NCI-H2107 (cell line): ENCODE data around the gene HIGD1A.

ENCODE experiments used
- DNase-seq: peaks from one replicate; lab custom pipeline; 2025; lab: John Stamatoyannopoulos, UW

The HIGD1A gene

DNA sequence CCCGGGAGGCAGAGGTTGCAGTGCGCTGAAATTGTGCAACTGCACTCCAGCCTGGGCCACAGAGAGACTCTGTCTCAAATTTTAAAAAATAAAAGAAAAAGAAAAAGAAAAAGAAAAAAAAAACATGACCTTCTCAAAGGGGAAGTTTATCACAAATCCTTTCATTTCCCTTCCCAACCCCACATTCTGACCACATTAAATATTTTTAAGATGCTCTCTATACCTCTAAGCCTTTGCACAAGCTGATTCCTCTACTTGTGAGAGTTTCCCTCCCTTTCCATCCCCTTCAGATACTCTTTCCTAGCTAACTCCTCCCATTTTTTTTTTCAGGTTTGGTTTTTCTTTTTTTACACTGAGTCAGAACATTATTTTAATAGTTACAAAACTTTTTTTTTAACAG, 4.0 kb downstream of the HIGD1A start:
- no peak for DNase-seq

DNA sequence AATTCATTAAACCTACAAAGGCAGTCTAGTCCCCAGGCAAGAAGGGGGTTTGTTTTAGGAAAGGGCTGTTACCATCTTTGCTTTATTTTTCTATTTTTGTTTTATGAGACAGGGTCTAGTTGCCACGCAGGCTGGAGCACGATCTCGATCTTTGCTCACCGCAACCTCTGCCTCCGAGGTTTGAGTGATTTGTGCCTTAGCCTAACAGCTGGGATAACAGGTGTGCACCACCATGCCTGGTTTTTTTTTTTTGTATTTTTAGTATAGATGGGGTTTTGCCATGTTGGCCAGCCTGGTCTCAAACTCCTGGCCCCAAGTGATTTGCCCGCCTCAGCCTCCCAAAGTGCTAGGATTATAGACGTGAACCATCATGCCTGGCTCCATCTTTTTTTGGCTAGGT, 4.9 kb downstream of the HIGD1A start:
- no peak for DNase-seq

DNA sequence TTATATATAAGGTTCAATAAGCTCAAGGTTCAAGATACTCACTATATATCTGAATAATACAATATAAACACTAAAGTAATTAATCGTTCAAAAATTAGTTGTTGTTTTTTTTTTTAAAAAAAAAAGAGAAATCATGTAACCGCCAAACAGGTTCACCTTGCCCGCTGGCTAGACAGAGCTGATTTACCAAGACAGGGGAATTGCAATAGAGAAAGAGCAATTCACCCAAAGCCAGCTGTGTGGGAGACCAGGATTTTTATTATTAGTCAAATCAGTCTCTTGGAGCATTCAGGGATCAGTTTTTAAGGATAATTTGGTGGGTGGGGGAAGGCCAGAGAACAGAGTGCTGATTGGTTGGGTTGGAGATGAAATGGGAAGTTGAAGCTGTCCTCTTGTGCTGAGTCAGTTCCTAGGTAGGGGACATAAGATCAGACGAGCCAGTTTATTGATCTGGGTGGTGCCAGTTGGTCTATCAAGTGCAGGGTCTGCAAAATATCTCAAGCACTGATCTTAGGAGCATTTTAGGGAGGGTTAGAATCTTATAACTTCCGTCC, 7.9 kb downstream of the HIGD1A start:
- no peak for DNase-seq

DNA sequence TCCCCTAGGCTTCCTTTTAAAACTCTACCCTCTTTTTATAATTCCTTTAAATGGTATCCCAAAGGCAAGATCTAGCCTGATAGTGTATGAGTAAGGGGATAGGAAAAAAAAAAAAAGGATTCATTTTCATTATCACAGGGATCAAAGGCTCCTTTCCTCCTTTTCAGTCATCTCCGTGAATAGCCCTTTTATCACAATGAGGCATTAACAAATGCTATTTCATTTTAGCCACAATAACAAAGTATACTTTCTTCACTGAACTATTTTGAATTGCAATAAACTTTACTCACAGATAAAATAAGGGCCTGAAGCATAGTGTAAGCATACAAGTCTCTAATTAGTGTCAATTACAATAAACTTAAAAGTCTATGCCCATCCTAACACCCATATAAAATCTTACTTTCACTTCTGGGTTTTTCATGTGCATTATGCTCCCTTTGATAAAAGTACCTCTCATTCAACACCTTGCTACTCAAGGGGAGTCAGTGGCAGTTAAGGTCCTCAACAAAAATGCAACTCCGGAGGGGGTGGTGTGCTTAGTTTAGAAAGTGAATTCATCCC, 8.6 kb downstream of the HIGD1A start:
- no peak for DNase-seq

DNA sequence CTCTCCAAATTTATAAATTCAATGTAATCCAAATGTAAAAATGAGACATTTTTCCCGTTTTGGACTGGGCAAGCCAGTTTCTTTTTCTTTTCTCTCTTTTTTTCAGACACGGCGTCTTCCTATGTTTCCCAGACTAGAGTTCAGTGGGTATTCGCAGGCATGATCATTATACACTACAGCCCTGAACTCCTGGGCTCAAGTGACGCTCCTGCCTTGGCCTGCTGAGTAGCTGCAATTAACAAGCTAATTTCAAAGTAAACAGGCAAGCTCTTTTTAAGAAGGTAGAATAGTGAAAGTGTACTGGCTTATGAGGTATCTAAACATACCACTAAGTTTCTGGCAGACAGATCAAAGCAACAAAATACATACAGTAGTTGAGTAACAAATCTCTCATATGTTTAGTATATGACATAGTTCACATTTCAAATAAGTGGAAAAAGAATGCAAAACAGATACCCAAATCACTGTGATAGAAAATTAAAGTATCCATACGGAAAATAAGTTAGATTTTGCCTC, 13.5 kb downstream of the HIGD1A start:
- no peak for DNase-seq

DNA sequence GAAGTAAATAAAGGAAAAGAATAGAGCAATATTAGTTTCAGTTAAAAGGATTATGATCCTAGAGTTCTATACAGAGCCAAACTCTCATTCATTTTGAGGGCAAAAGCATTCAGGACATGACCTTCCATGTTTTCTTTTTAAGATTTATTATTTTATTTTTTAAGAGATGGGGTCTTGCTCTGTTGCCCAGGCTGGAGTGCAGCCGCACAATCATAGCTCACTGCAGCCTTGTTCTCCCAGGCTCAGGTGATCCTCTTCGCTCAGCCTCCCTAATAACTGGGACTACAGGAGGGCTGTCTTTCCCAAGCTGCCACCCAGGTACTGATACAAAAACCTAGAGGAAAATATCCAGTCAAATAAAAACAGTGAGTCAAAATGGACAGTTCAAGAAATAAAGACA, 17.7 kb downstream of the HIGD1A start:
- no peak for DNase-seq

DNA sequence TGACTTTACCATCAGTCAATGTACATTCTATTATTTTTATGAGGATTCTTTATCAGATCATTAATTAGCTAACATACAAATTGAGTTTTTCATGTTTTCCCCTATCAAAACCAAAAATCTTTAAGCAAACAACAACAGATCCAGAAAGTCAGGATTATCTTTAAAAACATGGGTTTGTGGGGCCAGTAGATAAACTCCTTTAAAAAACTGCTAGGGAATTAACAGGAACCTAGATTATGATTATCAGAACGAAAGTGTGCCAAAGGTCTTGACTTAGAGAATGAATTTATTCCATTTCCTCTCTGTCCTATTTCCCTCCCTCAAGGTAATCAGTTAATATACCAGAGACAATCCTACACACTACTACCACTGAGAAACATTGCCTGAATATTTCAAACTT, 18.1 kb downstream of the HIGD1A start:
- DNase-seq, result no peak

DNA sequence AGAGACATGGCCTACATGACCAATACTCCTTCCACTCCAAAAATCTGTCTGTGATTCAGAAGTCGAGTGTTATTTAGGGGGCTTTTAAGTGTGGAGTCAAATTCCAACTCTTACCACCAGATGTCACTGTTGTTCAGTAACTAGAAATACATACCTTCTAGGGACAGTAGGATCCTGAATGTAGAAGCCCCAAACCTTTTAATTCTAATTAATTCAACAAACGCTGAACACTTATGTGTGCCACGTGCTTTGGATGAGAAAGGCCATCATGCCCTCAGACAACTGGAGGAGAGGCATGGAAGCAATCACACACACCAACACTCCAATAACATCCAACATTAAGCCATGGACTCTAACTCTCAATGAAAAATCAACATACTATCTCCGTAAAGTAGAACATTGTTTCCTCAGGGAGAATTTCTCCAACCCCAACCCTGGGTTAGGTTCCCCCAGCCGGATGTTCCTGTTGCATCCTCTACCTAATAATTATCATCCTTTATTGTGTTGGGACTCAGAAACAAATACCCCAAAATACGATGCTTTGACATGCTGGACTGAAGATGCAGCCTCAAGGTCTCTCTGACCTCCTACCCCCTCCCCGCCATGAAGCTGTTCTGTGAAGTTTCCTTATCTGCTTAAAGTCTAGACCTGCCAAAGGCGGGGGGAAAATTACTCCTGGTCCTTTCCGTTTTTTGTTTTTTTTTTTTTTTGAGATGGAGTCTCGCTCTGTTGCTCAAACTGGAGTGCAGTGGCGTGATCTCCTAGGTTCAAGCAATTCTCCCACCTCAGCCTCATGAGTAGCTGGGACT, 23.2 kb downstream of the HIGD1A start:
- DNase-seq, result peak; percentile 1

DNA sequence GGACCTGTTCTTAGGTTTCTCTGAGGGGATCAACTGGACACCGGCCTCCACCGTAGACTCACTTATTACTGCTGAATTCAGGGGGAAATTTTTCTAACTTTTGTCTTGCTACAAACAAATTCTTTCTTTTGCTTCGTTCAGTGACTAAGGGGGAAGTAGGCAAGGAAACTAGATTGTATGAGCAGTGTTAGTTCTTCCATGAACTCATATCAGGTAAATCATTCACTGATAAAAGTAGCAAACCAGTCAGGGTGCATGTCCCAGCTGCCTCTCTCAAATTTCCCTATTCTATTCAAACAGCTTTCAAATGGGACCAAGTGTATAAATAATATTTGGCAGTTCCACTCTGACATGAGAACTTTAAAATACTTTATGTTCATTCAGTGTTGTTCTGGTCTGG, 23.9 kb downstream of the HIGD1A start:
- DNase-seq, result no peak

DNA sequence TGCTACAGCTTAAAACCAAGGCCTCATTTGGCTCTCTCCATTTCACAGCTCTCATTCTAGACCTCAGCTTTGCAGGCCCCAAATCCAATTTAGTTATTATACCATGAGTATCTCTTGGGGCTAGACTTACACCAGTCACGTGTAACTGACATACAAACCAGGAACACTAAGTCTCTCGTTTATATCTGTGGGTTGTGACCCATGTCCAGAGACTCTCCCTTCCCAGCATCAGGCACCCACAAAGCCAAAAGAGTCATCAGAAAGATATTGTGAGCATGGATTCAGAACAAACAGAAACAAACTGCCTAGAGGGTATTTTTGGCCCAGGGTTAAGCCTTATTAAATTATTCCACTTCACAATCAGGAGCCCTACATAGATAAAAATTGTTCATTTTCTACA, 25.6 kb downstream of the HIGD1A start:
- no peak for DNase-seq

DNA sequence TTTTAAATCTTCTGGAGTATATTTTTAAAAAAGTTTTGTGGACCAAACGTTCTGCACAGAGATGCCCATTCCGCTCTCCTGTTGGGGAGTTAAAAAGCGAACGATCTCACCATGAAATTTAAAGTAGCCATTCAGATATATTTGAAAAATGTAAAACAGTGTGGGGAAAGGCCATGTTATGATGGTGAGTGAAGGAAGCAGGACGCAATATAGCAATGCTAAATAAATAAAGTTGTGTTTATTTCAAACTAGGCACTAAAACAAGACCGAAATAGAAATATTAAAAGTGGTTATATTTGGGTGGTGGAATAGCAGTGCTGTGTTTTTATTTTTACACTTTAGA, 30.9 kb downstream of the HIGD1A start:
- no peak for DNase-seq

DNA sequence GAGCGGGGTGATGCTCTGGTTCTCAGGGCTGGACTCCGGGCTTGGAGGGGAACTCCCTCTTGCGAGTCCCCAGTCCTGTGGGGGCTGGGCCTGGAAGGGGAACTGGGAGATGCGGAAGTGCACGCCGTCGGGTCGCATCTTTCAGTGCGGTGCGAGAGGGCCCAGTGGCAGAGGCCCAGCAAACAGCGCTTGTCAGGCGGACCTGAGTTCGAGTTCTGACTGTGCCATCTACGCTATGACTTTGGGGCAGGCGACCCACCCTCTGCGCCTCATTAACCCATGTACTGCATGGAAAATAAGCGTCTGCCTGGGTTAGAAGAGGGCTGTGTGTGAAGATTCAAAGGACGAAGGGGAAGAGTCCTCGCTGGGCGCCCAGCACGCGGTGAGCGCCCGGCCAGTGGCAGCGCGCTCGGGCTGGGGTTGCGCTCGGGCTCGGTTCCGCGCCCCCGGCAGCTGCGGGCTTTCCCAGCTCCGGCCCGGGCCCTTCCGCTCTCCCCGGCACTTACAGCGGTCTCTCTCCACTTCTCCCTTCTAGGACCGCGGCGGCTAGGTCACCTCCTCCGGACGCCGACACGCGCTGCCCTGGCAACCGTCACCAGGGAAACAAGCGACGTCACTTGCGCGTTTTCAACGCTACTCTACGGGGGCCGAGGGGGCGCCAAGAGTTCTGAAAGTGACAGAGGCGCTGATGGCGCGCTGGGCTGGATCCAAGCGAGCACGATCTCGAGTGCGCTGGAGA, 31.5 kb downstream of the HIGD1A start, which contains the start of gene CCDC13:
TSS of gene CCDC13 (minus strand) at position 584 of the 739 bp plus-strand sequence. CDS start 14,908 bp downstream, outside the sequence.
- peak; percentile 76 for DNase-seq

DNA sequence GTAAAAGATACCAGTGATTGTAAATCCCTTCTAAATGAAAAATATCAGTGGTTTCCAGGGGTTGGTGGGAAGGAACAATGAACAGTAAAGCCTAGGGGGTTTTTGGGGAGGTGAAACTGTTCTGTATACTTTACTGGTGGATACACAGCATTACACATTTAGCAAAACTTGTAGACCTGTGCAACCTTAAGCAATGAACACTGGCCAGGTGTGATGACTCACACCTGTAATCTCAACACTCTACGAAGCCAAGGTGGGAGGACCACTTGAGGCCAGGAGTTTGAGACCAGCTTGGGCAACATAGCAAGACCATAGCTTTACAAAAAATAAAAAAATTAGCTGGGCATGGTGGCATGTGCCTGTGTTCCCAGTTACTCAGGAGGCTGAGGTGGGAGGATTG, 33.0 kb downstream of the HIGD1A start:
- DNase-seq, result no peak

DNA sequence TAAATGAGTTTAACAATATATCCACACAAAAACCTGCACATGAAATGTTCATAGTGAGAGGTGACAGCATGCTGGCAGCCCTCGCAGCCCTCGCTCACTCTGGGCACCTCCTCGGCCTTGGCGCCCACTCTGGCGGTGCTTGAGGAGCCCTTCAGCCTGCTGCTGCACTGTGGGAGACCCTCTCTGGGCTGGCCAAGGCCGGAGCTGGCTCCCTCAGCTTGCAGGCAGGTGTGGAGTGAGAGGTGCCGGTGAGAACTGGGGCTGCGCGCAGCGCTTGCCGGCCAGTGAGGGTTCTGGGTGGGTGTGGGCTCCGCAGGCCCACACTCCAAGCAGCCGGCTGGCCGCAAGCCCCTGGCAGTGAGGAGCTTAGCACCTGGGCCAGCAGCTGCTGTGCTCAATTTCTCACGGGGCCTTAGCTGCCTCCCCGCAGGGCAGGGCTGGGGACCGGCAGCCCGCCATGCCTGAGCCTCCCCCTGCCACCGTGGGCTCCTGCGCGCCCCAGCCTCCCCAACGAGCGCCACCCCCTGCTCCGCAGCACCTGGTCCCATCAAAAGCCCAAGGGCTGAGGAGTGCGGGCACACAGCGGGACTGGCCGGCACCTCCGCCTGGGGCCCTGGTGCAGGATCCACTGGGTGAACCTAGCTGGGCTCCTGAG, 34.7 kb downstream of the HIGD1A start:
- no peak for DNase-seq

DNA sequence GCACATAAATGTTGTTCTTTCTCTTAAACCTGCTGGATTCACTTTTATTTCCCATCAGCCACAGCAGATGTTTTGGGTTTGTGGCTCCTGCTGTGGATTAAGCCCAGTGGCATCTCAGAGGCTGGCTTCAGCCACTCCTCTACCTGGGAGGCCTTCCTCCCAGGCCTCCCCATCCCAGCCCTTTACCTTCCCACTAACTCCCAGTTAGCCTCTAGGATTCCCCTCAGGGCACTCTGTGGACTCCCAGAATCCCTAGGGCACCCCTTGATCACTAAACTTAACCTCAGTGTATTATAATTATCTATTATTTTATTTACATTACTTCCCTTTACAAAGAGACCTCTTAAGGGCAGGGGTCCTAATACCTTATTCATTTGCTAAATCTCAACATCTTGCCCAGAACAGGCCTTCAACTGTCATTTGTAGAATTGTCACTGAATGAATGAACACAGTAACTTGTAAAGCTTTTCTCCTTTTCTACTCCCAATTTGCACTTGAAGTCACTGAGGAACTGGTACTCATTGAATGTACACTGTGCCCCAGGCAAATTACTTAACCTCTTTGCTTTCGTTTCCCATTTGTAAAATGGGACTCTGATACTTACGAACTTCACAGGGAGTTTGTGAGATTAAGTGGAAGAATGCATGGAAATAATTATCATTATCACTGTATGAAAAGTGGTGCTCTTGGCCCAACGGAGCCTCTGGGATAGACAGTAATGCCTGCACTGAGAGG, 39.6 kb downstream of the HIGD1A start:
- DNase-seq, result no peak

DNA sequence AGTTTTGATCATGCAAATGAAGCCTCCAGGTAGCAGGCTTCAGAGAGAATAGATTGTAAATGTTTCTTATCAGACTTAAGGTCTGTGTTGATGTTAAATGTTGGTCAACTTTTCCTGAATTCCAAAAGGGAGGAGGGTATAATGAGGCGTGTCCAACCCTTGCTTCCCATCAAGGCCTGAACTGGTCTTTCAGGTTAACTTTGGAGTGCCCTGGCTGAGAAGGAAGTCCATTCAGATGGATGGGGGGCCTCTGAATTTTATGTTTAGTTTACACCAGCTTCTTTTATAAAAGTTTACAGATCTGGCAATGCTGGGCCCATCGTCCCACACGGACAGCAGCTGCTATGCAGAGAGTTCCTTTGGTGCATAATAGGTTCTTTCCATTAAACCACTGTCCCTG, 40.2 kb downstream of the HIGD1A start:
- no peak for DNase-seq

DNA sequence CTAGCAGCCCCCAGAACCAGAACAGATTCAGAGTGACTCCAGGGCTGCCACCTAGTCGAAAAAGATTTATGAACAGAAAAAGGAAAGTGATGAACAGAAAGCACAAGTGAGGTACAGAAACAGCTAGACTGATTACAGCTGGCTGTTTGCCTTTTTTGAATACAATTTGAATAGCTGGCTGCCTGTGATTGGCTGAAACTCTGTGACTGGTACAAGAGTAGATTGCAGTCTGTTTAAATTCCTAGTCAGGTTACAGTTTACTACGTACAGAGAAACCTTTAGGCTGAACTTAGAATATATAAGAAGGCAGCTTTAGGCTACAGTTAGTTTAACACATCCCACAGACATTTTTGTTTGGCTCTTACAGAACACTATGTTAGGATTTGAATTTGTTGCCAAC, 41.3 kb downstream of the HIGD1A start:
- DNase-seq, result no peak

DNA sequence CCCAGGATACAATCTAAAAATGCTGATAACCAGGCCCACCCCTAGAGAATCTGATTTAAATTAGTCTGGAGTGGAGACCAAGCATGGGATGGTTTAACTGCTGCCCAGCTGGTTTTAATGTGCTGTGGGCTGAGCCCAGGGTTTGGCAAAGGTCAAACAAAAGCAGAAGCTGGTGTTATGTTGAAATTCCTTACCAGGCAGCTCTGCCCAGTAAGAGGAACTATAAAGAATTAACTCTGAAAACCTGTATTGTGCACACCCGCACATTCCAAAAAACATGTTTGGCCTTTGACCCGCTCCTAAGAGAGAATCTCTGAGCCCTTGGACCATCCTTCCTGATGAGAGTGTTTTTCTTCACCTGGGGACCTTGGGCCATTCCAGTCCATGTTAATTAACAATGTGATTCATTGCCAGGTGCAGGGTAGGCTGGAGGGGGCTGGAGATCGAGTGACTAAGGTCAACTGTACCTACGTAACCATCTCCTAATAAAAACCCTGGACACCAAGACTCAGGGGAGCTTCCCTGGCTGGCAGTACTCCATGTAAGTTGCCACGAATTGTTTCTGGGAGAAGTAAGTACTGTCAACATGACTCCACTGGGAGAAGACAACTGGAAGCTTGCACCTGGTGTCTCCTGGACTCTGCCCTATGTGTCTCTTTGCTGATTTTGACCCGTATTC, 42.1 kb downstream of the HIGD1A start:
- DNase-seq, result no peak

DNA sequence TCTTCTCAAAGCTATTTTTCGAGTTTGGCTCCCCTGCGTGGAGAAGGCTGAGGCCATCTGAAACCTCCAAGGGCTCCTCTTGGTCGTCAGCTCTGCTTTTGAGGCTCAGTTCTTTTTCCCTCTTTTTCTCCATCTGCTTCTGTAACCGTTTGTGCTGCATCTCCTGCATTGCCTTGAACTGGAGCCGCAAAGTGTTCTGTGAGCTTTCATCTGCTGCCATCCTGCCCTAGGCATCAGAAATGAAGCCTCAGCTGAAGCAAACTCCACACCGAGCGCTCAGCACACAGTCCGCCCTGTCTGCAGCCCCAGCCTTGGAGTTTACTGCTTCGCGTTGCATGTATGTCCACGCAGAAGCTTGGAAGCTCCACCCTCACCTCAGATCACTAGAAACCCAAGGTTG, 46.2 kb downstream of the HIGD1A start:
- no peak for DNase-seq

DNA sequence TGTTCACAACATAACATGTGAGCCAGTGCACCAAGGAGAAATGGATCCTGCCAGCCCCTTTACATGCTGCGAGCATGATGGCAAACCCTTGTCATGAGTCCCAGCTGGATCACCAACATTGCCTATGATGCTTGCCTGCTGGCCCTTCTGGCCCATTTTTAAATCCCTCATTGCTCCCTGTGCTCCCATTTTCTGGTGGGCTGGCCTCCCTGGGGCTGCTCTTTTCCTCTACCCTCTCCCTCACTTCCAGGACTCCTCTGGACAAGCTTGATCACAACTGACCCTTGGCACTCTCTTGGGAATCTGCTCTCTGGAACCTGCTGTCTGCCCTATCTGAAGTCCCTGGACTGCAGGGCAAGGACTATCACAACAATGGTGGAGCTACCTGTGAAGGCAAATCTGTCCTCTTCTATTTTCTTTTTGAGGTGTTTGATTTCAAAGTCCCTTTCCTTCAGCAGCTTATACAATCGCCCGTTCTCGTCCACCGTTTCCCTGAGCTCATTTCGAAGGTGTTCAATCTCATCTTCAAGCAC, 47.5 kb downstream of the HIGD1A start:
- no peak for DNase-seq
